Panc1 (cell line): Measurements from ENCODE around the gene PHPT1. TPM values are rescaled to one million over a fixed set of nuclear protein-coding genes. Genes with fewer than 3 reads are reported as not detected.
"Not testable (repeated sequence)": the region's sequence is repeated elsewhere in the genome, so short reads cannot be mapped to it uniquely, and the experiment has no call there.

Experiments used
- ATAC-seq: fragments of 200-7000 bp; cut with Tn5 transposase; 2 replicates; pipeline ENCODE4 v1.9.1; 2020; ENCODE audit warnings: mild to moderate bottlenecking, moderate library complexity
- BruUV-seq: library from RNA; stranded (reverse); fragments of 400-500 nt; replicated peaks from 2 replicates; lab custom pipeline; 2021; lab: Mats Ljungman, UMichigan
- CTCF ChIA-PET: fragments of 300-600 bp; sonication (Branson Sonifier 250); formaldehyde crosslinking; loops from one replicate; lab custom pipeline; 2022; ENCODE audit warnings: antibody characterized with exemption; lab: Charles Lee
- POLR2A ChIA-PET: fragments of 300-600 bp; sonication (Branson Sonifier 250); formaldehyde crosslinking; loops from one replicate; lab custom pipeline; 2022; ENCODE audit warnings: antibody characterized with exemption; lab: Charles Lee
- DNase-seq: peaks from one replicate; pipeline ENCODE4 v3.0.0-alpha.2; 2010; ENCODE audit warnings: low read depth, low spot score
- H3K27ac ChIP-seq: 2 replicates; pipeline ENCODE4 v1.5.1; 2011; ENCODE audit warnings: mild to moderate bottlenecking, low read length, inconsistent platforms
- H3K27me3 ChIP-seq: fragments of 200-500 bp; sonication (Bioruptor generic); 2 replicates; pipeline ENCODE4 v1.6.0; 2014; ENCODE audit warnings: low read length, inconsistent platforms; ENCODE audit not compliant: control insufficient read depth, insufficient read depth
- H3K36me3 ChIP-seq: fragments of 200-500 bp; sonication (Bioruptor generic); 2 replicates; pipeline ENCODE4 v1.5.1; 2014; ENCODE audit warnings: inconsistent platforms, mild to moderate bottlenecking, low read length, moderate library complexity; ENCODE audit not compliant: control insufficient read depth, insufficient read depth
- H3K4me1 ChIP-seq: 2 replicates; pipeline ENCODE4 v1.5.1; 2011; ENCODE audit warnings: inconsistent platforms, mild to moderate bottlenecking, low read length, moderate library complexity; ENCODE audit not compliant: control insufficient read depth, insufficient read depth
- H3K4me3 ChIP-seq, 2 experiments: 2 replicates each; pipeline ENCODE4 v1.5.1; 2011 to 2012; ENCODE audit warnings: low read depth in 2 of 2, low read length in 2 of 2, mild to moderate bottlenecking in 2 of 2, inconsistent platforms in 1 of 2, moderate library complexity in 1 of 2
- H3K9me3 ChIP-seq: fragments of 200-500 bp; sonication (Bioruptor generic); 2 replicates; pipeline ENCODE4 v1.5.1; 2014; ENCODE audit warnings: low read depth, mild to moderate bottlenecking, inconsistent platforms, low read length, moderate library complexity; ENCODE audit not compliant: control insufficient read depth, insufficient read depth
- CTCF ChIP-seq: fragments of 450-650 bp; IDR thresholded peaks from 2 replicates; pipeline ENCODE4 v1.5.1; 2017; ENCODE audit warnings: mild to moderate bottlenecking
- POLR2AphosphoS5 ChIP-seq: IDR thresholded peaks from 2 replicates; pipeline ENCODE4 v1.6.1; 2012; ENCODE audit warnings: mild to moderate bottlenecking, low read depth, low read length, moderate library complexity
- REST ChIP-seq, 2 experiments: IDR thresholded peaks; 2 replicates each; pipeline ENCODE4 v1.6.1; 2011 to 2012; ENCODE audit warnings: low read depth in 2 of 2, control low read depth in 1 of 2, low read length in 1 of 2, mild to moderate bottlenecking in 1 of 2, moderate library complexity in 1 of 2; ENCODE audit not compliant: insufficient read depth in 1 of 2
- SIN3A ChIP-seq: IDR thresholded peaks from 2 replicates; pipeline ENCODE4 v1.6.1; 2012; ENCODE audit warnings: low read depth, mild to moderate bottlenecking, low read length, moderate library complexity, borderline replicate concordance; ENCODE audit not compliant: insufficient read depth
- TCF7L2 ChIP-seq: IDR thresholded peaks from 2 replicates; pipeline ENCODE4 v1.6.1; 2011; ENCODE audit warnings: mild to moderate bottlenecking, low read depth, low read length, inconsistent platforms
- in situ Hi-C: cut with HindIII; loops from 2 replicates; pipeline ENCODE4 v1.10.0; 2016; ENCODE audit warnings: low sequenced_read_pairs, low pct_unique_long_range_greater_than_20kb
- intact Hi-C: fragments of 100-400 bp; cut with micrococcal nuclease; formaldehyde crosslinking; loops from one replicate; pipeline ENCODE4 v1.10.0; 2022; ENCODE audit not compliant: unreplicated experiment
- total RNA-seq: library from RNA; stranded (reverse); gene quantifications from one replicate; pipeline ENCODE4 v1.2.1, GENCODE V29; 2021; ENCODE audit not compliant: unreplicated experiment

The PHPT1 gene
- total RNA-seq, 1 experiment from 2014 or later = 204 TPM

- CTCF ChIA-PET = not testable (repeated sequence)
Measured at GRCh38 chr9:136843801-136844740, 5.1 kb upstream of the PHPT1 start.

GRCh38 chr9:136844761-136845464 is 4.3 kb upstream of the PHPT1 start:
- Histone ChIP-seq H3K36me3 (no peaks in the 10 kb centered on the region), H3K27ac (no peak overlapping the region), H3K4me1 (peaks cover 17% of the 10 kb centered on the region), H3K4me3 (no peak overlapping the region), H3K27me3 (no peaks in the 10 kb centered on the region), H3K9me3 (no peaks in the 10 kb centered on the region)
- BruUV-seq = no TSS peak
- TF ChIP-seq REST (IDR thresholded peaks at IDR 0.05; ENCODE audit: insufficient read depth in 1 of 2, low read depth in 2 of 2, low read length in 1 of 2) (no peak), TCF7L2 (no peak), POLR2AphosphoS5 (no peak), SIN3A (no peak), CTCF (no peak)
- ChIA-PET POLR2A (no interaction called here), CTCF (no interaction called here)
- DNase-seq (no peak), ATAC-seq (no peak)
- in situ Hi-C loops (no loop called here), intact Hi-C loops (no loop called here)

More at GRCh38 chr9:136843801-136844740, 5.1 kb upstream of the PHPT1 start:
- H3K4me3 ChIP-seq, BruUV-seq, H3K27me3 ChIP-seq, H3K9me3 ChIP-seq, in situ Hi-C loops, DNase-seq, ATAC-seq, H3K36me3 ChIP-seq, H3K27ac ChIP-seq, intact Hi-C loops, POLR2A ChIA-PET: not testable (repeated sequence)
- peak; percentile 72 for TF ChIP-seq CTCF
- H3K4me1 ChIP-seq = peaks cover 26% of the 10 kb centered on the region
